GM19238 (cell line): Measurements from ENCODE around the gene SMIM10L1.

Experiments
- DNase-seq: peaks from one replicate; pipeline ENCODE4 v3.0.0; 2011; ENCODE audit warnings: low spot score; ENCODE audit not compliant: insufficient read length

SMIM10L1 gene

DNA sequence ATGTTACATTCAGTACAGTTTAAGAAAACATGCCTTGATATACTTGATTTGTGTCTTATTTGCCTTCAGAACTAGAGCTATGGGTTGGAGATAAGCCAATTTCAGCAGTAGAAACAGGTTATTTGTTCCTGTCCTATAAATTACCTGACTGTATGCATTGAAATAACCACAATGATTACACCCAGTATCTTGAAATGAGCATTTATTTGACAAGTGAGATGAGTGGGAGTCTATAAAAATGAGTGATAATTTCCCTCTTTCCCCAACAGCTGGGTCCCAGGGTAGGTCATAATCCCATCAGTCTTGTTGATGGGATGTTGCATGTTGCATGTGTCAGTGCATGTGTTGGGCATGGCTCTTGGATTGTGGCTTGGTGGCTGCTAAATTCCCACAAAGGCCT lies 12.0 kb downstream of the SMIM10L1 start:
- no peak for DNase-seq

- DNase-seq, result no peak
Measured at GRCh38 chr12:11186837-11187236, 15.8 kb downstream of the SMIM10L1 start, which contains the start of gene TAS2R42. TAS2R42 (minus strand) TSS chr12:11186937; CDS start chr12:11186937, 0 bp downstream.

- no peak for DNase-seq
Measured at GRCh38 chr12:11202811-11203210, 31.8 kb downstream of the SMIM10L1 start.

- DNase-seq, result no peak
Measured at GRCh38 chr12:11204173-11204572, 33.2 kb downstream of the SMIM10L1 start.

DNA sequence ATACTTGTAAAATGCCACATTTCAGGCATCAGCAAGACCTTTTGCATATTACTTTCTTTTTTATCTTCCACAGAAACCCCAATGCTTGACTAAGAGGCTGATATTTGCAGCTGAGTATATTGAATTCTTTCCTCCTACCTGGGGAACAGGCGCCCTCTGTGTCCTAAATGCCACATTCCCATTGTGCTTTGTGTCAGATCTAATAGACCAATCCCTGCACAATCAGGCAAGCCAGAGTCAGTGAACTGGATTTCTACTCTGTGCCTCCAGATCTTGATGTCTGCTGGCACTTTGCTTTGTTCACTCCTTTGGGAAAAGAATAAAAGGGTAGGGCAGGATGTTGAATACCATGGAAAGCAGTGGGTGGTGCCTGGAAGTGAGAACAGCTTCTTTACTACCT lies 38.1 kb downstream of the SMIM10L1 start:
- DNase-seq, result no peak
